HT-29 (cell line): ENCODE measurements around the gene CDH8. TPM values are rescaled to one million over a fixed set of nuclear protein-coding genes. Genes with fewer than 3 reads are reported as not detected.
A peak's percentile ranks its signal among the peaks of the same experiment; 100 is the strongest.
"Not testable (repeated sequence)": the region's sequence is repeated elsewhere in the genome, so short reads cannot be mapped to it uniquely, and the experiment has no call there.

Source experiments
- DNase-seq: peaks from one replicate; pipeline ENCODE4 v3.0.0-alpha.2; 2015; ENCODE audit warnings: low spot score
- total RNA-seq: library from RNA; depleted of rRNA; stranded (reverse); fragments of >200 nt; shearing (Covaris generic); gene quantifications from 2 replicates; pipeline ENCODE4 v1.2.3, GENCODE V29; 2014

Gene CDH8
- total RNA-seq, 1 experiment from 2014 or later = not detected

- peak; percentile 1 for DNase-seq
Observed at GRCh38 chr16:61792194-61792909, 243.9 kb downstream of the CDH8 start.

GRCh38 chr16:61791464-61791863 is 244.8 kb downstream of the CDH8 start:
- DNase-seq = no peak

DNA sequence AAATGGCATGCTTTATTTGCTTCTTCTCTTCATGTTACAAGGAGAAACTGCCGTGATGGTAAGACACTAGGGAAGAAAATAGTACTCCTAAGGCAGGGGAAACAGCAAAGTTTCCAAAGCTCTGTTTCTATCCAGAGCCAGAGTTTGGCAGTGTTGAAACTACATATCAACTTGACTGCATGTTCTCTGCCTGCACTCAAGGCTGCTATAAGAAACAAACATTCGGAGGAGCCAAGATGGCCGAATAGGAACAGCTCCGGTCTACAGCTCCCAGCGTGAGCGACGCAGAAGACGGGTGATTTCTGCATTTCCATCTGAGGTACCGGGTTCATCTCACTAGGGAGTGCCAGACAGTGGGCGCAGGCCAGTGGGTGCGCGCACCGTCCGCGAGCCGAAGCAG is 254.4 kb downstream of the CDH8 start:
- DNase-seq = not testable (repeated sequence)

- DNase-seq = no peak
Observed at GRCh38 chr16:61780161-61780560, 256.1 kb downstream of the CDH8 start.

- DNase-seq = no peak
Observed at GRCh38 chr16:61770301-61770700, 265.9 kb downstream of the CDH8 start.

DNA sequence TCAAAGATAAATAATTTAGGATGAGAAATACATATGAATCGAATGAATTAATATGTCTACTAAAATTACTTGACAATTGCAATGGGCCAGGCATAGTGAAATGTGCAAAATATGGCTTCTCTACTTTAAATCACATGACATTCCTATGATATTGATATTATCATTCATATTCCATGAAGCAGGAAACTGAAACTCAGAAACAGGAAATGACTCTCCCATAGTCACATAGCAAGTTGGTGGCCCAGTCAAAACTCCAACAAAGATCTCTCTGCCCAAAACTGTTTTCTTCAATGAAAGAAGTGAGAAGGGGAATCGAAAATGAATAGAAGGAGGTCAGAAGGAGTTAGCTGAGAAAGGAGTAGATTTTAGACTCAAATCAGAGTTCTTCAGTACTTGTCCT is 272.2 kb downstream of the CDH8 start:
- no peak for DNase-seq

DNA sequence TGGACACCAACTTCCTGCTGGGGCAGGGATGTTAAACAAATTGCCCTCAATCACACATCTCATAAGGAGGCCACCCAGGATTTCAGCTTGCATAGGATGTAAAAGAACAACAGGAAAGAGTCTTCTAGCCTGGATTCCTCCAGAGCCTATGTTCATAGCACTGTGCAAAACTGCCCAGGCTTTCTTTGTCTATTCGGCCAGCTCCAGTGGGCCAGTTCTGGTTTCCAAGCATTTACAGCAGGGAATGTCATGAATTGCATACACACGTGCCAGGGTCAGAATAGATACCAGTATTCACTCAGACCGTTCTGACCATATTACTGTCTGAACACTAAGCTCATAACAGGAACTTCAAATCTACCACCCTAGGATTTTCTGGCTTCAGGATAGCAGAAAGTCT is 273.2 kb downstream of the CDH8 start:
- no peak for DNase-seq

GRCh38 chr16:61730997-61731396 is 305.2 kb downstream of the CDH8 start:
- DNase-seq = no peak

DNA sequence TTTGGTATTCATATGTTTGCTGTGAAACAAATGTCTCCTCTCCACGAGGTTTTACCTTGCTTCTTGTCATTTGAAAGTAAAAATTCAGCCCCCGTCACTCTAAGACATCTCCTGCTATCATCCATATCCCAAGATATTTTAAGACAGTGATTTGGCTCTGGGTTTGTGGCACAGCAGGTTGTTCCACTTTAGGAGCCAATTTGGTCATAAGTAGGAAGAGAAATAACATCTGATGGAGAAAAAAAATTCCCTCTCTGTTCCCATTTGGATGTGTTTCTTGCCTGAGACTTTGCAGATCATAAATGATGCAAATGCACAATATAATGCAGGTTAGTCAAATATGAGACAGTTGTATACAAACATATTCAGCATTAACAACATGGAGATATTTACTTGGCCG is 309.5 kb downstream of the CDH8 start:
- no peak for DNase-seq

DNA sequence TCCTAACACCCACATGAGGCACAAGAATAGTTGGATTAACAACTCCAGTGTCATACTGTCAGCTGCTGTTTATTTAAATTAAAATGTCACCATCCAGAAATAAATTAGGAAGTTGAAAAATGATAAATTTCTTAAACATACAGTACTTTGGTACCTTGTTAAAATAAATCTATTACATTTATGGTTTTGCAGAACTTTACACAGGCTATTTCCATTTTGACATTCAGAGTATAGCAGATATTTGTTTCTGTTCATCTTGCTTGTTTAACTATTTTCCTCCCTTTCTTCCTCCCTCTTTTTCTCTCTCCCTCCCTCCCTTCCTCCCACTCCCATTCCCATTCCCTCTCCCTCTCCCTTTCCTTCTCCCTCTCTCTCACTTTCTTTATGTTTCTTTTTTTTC is 310.1 kb downstream of the CDH8 start:
- no peak for DNase-seq

GRCh38 chr16:61721544-61721943 is 314.7 kb downstream of the CDH8 start:
- no peak for DNase-seq

GRCh38 chr16:61715393-61715792 is 320.8 kb downstream of the CDH8 start:
- no peak for DNase-seq

DNA sequence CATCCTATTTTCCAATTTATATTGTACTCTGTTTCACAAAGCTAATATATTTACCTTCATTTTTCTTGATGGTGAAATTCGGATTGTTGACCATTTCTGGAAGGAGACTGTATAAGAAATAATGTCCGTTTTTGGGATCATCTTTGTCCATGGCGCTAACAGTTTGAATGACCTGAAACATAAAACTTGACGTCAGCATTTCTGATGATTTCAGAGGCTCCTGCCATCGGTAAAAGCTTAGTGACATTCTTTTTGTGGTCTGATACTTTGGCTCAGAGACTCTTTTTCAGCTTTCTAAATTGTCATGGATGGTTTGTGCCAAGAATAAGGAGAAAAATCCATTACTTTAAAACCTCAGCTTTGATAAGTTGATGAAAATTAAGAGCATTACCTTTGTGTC is 322.5 kb downstream of the CDH8 start:
- DNase-seq = no peak

- DNase-seq = not testable (repeated sequence)
Observed at GRCh38 chr16:61699640-61700039, 336.6 kb downstream of the CDH8 start.

DNA sequence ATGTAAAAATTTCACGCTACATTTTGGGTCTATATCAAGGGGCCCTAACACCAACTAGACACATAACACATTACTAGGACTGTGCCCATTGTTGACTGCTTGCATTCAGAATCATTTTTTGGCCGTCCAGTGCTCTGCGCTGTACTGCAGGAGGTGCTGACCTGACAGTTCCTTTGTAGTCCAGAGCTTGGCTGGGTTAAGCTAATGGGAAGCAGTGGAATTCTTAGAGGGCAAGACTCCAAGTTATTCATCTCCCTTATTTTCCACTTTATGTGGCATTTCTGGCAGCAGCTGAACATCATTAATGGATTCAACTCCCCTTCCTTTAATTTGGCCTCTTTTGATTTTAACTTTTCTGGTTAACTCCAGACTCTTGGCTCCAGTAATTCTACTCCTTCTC is 351.7 kb downstream of the CDH8 start:
- no peak for DNase-seq

DNA sequence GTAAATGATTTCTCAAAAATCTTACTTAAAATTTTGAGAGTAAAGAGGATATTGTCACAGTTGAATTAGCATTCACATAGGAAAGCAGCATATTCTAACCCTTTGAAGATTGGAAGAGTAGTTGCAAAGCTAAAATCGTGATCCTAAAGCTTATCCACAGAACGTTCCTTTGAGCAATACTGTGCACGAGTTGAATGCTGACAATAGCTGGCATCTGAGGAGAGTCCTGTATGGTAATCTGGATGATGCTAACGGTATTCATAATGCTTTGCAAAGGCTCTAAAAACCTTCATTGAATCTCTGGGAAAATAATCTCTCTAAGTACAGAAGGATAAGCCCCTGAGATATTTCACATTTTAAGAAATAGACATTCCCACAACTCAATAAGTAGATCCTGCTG is 354.6 kb downstream of the CDH8 start:
- DNase-seq = no peak

GRCh38 chr16:61681124-61681523 is 355.1 kb downstream of the CDH8 start:
- no peak for DNase-seq

DNA sequence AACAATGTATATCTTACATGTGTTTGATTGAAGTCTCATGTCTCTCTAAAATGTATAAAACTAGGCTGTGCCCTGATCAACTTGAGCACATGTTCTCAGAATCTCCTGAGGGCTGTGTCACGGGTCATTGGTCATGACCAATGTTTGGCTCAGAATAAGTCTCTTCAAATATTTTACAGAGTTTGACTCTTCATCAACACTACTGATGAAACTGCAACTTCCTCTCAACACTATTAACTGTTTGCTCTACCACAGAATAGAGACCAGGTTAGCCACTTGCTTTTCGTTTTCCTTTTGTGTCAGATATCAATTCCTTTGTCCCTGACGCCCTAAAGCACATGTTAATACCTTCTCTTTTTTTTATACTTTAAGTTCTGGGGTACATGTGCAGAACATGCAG is 358.1 kb downstream of the CDH8 start:
- DNase-seq = no peak

DNA sequence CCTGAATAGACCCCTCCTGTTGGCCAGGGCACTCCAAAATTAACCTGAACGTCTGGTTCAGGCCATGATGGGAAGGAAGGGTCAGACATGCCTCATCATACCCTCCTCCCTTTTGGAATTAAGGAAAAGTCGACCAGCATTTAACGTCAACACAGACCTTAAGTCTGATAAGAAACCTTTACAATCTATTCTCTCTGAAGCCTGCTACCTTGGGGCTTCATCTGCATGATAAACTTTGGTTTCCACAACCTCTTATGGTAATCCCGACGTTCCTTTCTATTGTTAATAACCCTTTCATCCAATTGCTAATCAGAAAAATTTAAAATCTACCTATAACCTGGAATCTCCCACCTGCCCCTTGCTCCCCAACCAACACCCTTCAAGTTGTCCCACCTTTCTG is 358.5 kb downstream of the CDH8 start:
- DNase-seq = no peak

DNA sequence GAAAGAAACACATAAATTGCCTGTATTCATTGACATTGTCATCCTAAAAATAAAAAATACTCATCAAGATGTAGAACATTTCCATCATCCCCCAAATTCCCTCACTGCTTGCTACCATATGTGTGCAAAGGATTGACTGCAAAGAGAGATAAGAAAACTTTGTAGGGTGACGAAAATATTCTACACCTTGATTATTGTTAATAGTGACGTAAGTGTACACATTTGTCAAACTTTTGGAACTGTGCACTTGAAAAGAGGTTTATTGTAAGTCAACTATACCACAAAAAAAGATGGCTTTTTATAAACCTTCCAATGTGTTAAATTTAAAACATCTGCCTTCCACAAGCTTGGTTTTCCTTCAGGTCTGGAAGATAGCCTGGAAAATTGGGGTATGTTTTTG is 359.5 kb downstream of the CDH8 start:
- no peak for DNase-seq

DNA sequence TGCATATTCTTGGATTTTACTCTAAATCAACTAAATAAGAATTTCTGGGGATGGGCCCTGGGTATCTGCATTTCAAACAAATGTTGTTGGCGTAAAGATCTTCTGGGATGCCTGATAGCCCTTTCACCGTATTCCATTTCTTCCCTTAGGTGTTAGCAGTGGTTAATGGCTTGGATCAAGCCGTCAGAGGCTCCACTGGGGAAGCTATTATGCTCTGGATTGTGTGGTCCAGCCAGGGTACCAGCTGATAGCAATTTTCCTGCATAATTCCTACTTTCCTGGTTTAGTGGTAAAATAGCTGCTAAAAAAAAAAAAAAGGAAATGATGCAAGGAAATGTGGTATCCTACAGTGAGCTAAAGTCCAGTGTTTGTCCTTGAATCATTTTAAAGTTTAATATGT is 365.1 kb downstream of the CDH8 start:
- DNase-seq = no peak

DNA sequence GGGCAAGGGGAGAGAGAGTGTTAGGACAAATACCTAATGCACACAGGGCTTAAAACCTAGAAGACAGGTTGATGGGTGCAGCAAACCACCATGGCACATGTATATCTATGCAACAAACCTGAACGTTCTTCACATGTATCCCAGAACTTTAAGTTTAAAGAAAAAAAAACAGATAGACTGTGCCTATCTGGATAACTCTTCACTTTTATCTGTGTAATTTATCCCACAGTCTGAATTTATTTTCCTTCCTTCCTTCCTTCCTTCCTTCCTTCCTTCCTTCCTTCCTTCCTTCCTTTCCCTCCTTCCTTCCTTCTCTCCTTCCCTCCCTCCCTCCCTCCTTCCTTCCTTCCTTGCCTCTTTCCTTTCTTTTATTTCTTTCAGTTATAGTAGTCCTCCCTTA is 370.7 kb downstream of the CDH8 start:
- DNase-seq = no peak

GRCh38 chr16:61659936-61660335 is 376.3 kb downstream of the CDH8 start:
- DNase-seq = no peak

DNA sequence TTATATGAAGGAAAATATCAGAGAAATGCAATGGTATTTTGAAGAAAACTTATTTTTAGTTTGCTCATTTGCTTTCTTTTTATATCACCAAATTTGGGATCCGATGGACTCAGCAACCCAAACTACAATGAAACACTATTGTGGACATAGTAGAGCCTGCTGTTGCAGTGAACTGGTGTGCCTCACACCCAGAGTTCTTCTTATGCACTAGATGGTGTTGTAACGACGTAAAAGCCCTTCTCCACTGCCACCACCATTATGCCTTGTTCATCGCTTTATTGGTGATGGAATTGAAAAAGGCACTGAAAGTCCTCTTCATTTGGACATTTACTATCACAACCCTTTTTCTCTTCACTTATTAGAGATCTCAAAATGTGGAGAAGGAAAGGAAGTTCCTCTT is 381.3 kb downstream of the CDH8 start:
- DNase-seq = peak; percentile 0
